ENCODE data around the gene C20orf202.

C20orf202 gene

GRCh38 chr20:1163653-1164052 lies 39.6 kb upstream of the C20orf202 start:
- H3K27ac ChIP-seq = no peak overlapping the region
- no peak for TF ChIP-seq ZFX (IDR thresholded peaks at IDR 0.05)
- TF ChIP-seq, protein P1, sequence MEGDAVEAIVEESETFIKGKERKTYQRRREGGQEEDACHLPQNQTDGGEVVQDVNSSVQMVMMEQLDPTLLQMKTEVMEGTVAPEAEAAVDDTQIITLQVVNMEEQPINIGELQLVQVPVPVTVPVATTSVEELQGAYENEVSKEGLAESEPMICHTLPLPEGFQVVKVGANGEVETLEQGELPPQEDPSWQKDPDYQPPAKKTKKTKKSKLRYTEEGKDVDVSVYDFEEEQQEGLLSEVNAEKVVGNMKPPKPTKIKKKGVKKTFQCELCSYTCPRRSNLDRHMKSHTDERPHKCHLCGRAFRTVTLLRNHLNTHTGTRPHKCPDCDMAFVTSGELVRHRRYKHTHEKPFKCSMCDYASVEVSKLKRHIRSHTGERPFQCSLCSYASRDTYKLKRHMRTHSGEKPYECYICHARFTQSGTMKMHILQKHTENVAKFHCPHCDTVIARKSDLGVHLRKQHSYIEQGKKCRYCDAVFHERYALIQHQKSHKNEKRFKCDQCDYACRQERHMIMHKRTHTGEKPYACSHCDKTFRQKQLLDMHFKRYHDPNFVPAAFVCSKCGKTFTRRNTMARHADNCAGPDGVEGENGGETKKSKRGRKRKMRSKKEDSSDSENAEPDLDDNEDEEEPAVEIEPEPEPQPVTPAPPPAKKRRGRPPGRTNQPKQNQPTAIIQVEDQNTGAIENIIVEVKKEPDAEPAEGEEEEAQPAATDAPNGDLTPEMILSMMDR (conservative IDR thresholded peaks at IDR 0.05) = no peak

DNA sequence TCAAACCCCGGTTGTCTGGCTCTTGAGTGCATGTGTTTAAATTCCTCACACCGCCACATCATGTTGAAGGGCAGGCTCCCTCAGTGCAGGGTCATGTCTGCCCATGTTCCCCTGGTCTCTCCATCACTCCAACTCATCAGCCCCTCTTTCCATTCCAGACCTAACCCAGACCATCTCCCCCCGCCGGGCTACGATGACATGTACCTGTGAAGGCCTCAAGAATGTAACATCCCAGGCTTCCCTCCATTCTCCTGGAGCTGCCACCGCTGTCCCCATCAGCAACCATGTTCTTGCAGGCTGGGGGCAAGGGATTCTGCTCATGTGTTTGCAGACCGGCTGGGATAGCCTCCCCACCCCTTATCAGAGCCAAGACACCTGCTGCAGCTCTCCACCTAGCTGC lies 38.4 kb upstream of the C20orf202 start:
- no peak overlapping the region for H3K27ac ChIP-seq
- TF ChIP-seq, protein P1 (conservative IDR thresholded peaks at IDR 0.05) = no peak
- TF ChIP-seq ZFX (IDR thresholded peaks at IDR 0.05) = no peak

DNA sequence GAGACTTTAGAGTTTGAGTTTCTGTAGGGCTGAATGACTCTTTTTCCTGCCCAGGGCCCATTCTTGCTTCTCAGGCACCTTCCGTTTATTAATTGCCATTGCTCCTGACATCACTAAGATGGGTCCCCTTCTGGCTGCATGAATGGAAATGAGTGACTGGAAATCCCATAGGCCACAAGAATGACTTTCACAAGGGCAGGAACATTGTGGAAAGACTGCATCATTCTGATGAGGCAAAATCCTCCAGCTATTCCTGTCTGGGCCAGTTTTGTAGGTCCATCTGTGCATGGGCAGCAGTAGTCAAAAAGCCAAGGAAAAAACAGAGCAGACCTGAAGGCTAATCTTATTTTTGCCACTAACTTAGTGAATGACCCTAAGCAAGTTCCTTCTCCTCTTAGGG lies 37.7 kb upstream of the C20orf202 start:
- no peak overlapping the region for H3K27ac ChIP-seq
- TF ChIP-seq ZFX (IDR thresholded peaks at IDR 0.05) = no peak
- TF ChIP-seq, protein P1 (conservative IDR thresholded peaks at IDR 0.05) = no peak

GRCh38 chr20:1165941-1166340 lies 37.3 kb upstream of the C20orf202 start:
- H3K27ac ChIP-seq = no peak overlapping the region
- no peak for TF ChIP-seq ZFX (IDR thresholded peaks at IDR 0.05)
- TF ChIP-seq, protein P1 (conservative IDR thresholded peaks at IDR 0.05) = no peak

- H3K27ac ChIP-seq = no peak overlapping the region
- TF ChIP-seq, protein P1 (conservative IDR thresholded peaks at IDR 0.05) = no peak
- TF ChIP-seq ZFX (IDR thresholded peaks at IDR 0.05) = no peak
Observed at GRCh38 chr20:1166948-1167720, 36.1 kb upstream of the C20orf202 start.

- H3K27ac ChIP-seq = no peak overlapping the region
- no peak for TF ChIP-seq ZFX (IDR thresholded peaks at IDR 0.05)
- TF ChIP-seq, protein P1 (conservative IDR thresholded peaks at IDR 0.05) = no peak
Observed at GRCh38 chr20:1169224-1169623, 34.0 kb upstream of the C20orf202 start.

GRCh38 chr20:1171461-1172093 lies 31.7 kb upstream of the C20orf202 start:
- no peak overlapping the region for H3K27ac ChIP-seq
- TF ChIP-seq, protein P1 (conservative IDR thresholded peaks at IDR 0.05) = no peak
- no peak for TF ChIP-seq ZFX (IDR thresholded peaks at IDR 0.05)
